Measurements from ENCODE around the gene EIF4G3. TPM values are rescaled to one million over a fixed set of nuclear protein-coding genes. Genes with fewer than 3 reads are reported as not detected.
"Not testable (repeated sequence)": the region's sequence is repeated elsewhere in the genome, so short reads cannot be mapped to it uniquely, and the experiment has no call there.

Gene EIF4G3
- total RNA-seq, 4 donors from 2014 or later: 42.1 to 63.2 (median 43.5) TPM

DNA sequence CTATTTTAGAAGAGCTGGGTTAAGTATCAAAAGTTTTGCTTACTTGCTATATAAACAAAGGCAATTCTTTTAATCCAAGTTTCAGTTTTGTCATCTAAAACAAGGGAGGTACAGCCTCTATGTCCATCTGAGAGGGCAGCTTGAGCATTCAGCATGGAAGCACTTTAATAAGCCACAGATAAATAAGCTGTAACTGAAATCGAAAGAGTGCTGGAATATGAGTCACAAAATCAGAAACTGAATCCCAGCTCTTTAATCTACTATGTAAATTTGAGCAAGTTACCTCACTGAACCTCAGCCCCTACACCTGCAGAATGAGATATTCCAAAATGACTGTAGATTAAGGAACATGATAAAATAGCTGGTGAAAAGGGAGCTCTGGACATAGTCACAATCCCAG is 309.6 kb downstream of the EIF4G3 start:
- no peak overlapping the region for H3K4me3 ChIP-seq
- no peaks in the 10 kb centered on the region for H3K9me3 ChIP-seq
- in situ Hi-C loops (cut with MboI; ENCODE audit: low sequenced_read_pairs in 4 of 4) (loop anchor here in 1 of 4 donors (25.0 kb wide), 1 partner anchor 320 kb away; the partner anchor contains the start of gene EIF4G3), intact Hi-C loops (cut with DNase I; ENCODE audit: low total_unique reads) (no loop called here)
- H3K27me3 ChIP-seq: no peaks in the 10 kb centered on the region
- no peak for DNase-seq
- no peak for ATAC-seq
- H3K36me3 ChIP-seq: peaks cover 0 to 29% of the 10 kb centered on the region in 2 donors
- no peaks in the 10 kb centered on the region for H3K4me1 ChIP-seq
- H3K27ac ChIP-seq: no peak overlapping the region
- TF ChIP-seq, protein P1, sequence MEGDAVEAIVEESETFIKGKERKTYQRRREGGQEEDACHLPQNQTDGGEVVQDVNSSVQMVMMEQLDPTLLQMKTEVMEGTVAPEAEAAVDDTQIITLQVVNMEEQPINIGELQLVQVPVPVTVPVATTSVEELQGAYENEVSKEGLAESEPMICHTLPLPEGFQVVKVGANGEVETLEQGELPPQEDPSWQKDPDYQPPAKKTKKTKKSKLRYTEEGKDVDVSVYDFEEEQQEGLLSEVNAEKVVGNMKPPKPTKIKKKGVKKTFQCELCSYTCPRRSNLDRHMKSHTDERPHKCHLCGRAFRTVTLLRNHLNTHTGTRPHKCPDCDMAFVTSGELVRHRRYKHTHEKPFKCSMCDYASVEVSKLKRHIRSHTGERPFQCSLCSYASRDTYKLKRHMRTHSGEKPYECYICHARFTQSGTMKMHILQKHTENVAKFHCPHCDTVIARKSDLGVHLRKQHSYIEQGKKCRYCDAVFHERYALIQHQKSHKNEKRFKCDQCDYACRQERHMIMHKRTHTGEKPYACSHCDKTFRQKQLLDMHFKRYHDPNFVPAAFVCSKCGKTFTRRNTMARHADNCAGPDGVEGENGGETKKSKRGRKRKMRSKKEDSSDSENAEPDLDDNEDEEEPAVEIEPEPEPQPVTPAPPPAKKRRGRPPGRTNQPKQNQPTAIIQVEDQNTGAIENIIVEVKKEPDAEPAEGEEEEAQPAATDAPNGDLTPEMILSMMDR (IDR thresholded peaks at IDR 0.05 in 4 of 5, conservative IDR thresholded peaks at IDR 0.05 in 1 of 5): no peak
- TF ChIP-seq POLR2A (IDR thresholded peaks at IDR 0.05): no peak

DNA sequence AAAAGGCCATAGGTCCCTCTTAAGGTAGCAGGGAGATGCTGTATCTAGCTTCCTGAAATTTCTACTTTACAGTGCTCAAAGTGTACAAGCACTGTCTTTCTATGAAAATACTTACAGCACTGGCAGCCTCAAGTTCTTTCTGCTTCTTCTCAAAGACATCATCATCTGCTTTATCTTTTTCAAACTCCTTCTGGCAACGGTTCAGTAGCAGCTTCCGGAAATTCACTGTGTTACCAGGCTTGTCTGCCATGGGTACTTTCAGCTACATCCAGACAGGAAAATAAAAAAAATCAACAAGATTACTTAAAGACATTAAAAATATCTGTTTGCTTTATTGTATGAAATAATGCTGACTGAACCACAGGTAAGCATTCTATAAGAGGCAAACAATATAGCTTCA is 311.7 kb downstream of the EIF4G3 start:
- Histone ChIP-seq H3K27me3 (no peaks in the 10 kb centered on the region), H3K9me3 (no peaks in the 10 kb centered on the region), H3K4me1 (no peaks in the 10 kb centered on the region), H3K4me3 (no peak overlapping the region), H3K27ac (no peak overlapping the region), H3K36me3 (peaks cover 0 to 48% of the 10 kb centered on the region in 2 donors)
- intact Hi-C loops (cut with DNase I; ENCODE audit: low total_unique reads) (no loop called here), in situ Hi-C loops (cut with MboI; ENCODE audit: low sequenced_read_pairs in 4 of 4) (loop anchor here in 1 of 4 donors (25.0 kb wide), 1 partner anchor 322 kb away; the partner anchor contains the start of gene EIF4G3)
- TF ChIP-seq, protein P1 (IDR thresholded peaks at IDR 0.05 in 4 of 5, conservative IDR thresholded peaks at IDR 0.05 in 1 of 5): no peak
- no peak for TF ChIP-seq POLR2A (IDR thresholded peaks at IDR 0.05)
- DNase-seq (no peak), ATAC-seq (no peak)

DNA sequence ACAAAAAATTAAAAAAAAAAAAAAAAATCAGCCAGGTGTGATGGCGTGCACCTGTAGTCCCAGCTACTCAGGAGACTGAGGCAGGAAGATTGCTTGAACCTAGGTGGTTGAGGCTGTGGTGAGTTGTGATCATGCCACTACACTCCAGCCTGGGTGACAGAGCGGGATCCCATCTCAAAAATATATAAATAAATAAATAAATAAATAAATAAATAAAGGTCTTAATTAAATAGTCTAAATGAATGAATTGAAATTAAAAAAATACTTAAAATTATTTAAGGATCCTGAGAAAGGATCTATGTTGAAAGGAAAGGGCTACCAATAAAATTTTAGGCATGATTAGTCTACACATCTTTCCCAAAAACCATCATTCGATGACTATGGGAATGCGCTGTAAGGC is 322.2 kb downstream of the EIF4G3 start:
- DNase-seq (no peak), ATAC-seq (no peak)
- Histone ChIP-seq H3K36me3 (peaks cover 0 to 83% of the 10 kb centered on the region in 2 donors), H3K9me3 (no peaks in the 10 kb centered on the region), H3K27me3 (no peaks in the 10 kb centered on the region), H3K27ac (no peak overlapping the region), H3K4me3 (no peak overlapping the region), H3K4me1 (no peaks in the 10 kb centered on the region)
- in situ Hi-C loops (cut with MboI; ENCODE audit: low sequenced_read_pairs in 4 of 4): loop anchor here in 1 of 4 donors (25.0 kb wide), 1 partner anchor 333 kb away; the partner anchor contains the start of gene EIF4G3
- intact Hi-C loops (cut with DNase I; ENCODE audit: low total_unique reads): no loop called here
- TF ChIP-seq, protein P1 (IDR thresholded peaks at IDR 0.05 in 4 of 5, conservative IDR thresholded peaks at IDR 0.05 in 1 of 5): no peak
- no peak for TF ChIP-seq POLR2A (IDR thresholded peaks at IDR 0.05)

DNA sequence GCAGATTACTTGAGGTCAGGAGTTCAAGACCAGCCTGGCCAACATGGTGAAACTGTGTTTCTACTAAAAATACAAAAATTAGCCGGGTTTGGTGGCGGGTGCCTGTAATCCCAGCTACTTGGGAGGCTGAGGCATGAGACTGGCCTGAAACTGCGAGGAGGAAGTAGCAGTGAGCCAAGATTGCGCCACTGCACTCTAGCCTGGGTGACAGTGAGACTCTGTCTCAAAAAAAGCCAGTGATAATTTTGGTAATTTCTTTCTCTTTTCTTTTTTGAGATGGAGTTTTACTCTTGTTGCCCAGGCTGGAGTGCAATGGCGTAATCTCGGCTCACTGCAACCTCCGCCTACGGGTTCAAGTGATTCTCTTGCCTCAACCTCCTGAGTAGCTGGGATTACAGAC is 324.9 kb downstream of the EIF4G3 start:
- DNase-seq; H3K4me1 ChIP-seq; H3K9me3 ChIP-seq; H3K4me3 ChIP-seq; intact Hi-C loops (cut with DNase I; ENCODE audit: low total_unique reads); H3K27ac ChIP-seq; H3K27me3 ChIP-seq; ATAC-seq: not testable (repeated sequence)
- H3K36me3 ChIP-seq: peaks cover 0 to 82% of the 10 kb centered on the region in 2 donors
- in situ Hi-C loops (cut with MboI; ENCODE audit: low sequenced_read_pairs in 4 of 4): loop anchor here in 1 of 4 donors (25.0 kb wide), 1 partner anchor 336 kb away; the partner anchor contains the start of gene EIF4G3

DNA sequence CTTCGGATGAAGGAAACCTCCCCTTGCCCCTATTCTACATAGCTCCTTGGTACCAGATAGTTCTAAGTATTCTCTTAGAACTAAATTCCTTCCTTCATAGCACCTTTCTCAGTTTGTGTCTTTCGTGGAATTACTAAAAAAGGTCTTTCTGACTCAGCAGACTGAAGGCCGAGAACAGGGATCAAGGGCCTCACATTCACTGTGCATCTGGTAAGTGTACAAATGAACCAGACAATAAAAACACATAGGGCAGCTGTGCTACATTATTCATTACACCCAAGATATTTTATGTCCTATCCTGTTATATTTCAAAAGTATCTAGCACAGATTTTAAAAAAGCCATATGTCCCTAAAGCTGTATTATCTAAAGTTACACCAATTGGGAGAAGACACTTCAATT is 326.7 kb downstream of the EIF4G3 start:
- DNase-seq: no peak
- Histone ChIP-seq H3K4me1 (no peaks in the 10 kb centered on the region), H3K36me3 (peaks cover 0 to 71% of the 10 kb centered on the region in 2 donors), H3K27ac (no peak overlapping the region), H3K4me3 (no peak overlapping the region), H3K27me3 (no peaks in the 10 kb centered on the region), H3K9me3 (no peaks in the 10 kb centered on the region)
- TF ChIP-seq, protein P1 (IDR thresholded peaks at IDR 0.05 in 4 of 5, conservative IDR thresholded peaks at IDR 0.05 in 1 of 5): no peak
- TF ChIP-seq POLR2A (IDR thresholded peaks at IDR 0.05): no peak
- in situ Hi-C loops (cut with MboI; ENCODE audit: low sequenced_read_pairs in 4 of 4) (loop anchor here in 1 of 4 donors (25.0 kb wide), 1 partner anchor 337 kb away; the partner anchor contains the start of gene EIF4G3), intact Hi-C loops (cut with DNase I; ENCODE audit: low total_unique reads) (no loop called here)
- no peak for ATAC-seq

Measured in gastrocnemius medialis (tissue), 4 donors.